ENCODE measurements around the gene SH3RF3.

Gene SH3RF3

GRCh38 chr2:109341355-109342255, 212.6 kb downstream of the SH3RF3 start:
- TF ChIP-seq, protein P1, sequence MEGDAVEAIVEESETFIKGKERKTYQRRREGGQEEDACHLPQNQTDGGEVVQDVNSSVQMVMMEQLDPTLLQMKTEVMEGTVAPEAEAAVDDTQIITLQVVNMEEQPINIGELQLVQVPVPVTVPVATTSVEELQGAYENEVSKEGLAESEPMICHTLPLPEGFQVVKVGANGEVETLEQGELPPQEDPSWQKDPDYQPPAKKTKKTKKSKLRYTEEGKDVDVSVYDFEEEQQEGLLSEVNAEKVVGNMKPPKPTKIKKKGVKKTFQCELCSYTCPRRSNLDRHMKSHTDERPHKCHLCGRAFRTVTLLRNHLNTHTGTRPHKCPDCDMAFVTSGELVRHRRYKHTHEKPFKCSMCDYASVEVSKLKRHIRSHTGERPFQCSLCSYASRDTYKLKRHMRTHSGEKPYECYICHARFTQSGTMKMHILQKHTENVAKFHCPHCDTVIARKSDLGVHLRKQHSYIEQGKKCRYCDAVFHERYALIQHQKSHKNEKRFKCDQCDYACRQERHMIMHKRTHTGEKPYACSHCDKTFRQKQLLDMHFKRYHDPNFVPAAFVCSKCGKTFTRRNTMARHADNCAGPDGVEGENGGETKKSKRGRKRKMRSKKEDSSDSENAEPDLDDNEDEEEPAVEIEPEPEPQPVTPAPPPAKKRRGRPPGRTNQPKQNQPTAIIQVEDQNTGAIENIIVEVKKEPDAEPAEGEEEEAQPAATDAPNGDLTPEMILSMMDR (IDR thresholded peaks at IDR 0.05; ENCODE audit: low read depth, low read length, missing control alignments) = no peak
- no peak overlapping the region for H3K4me3 ChIP-seq (ENCODE audit: low read depth, low read length)
- no peak for DNase-seq (ENCODE audit: low read depth)

DNA sequence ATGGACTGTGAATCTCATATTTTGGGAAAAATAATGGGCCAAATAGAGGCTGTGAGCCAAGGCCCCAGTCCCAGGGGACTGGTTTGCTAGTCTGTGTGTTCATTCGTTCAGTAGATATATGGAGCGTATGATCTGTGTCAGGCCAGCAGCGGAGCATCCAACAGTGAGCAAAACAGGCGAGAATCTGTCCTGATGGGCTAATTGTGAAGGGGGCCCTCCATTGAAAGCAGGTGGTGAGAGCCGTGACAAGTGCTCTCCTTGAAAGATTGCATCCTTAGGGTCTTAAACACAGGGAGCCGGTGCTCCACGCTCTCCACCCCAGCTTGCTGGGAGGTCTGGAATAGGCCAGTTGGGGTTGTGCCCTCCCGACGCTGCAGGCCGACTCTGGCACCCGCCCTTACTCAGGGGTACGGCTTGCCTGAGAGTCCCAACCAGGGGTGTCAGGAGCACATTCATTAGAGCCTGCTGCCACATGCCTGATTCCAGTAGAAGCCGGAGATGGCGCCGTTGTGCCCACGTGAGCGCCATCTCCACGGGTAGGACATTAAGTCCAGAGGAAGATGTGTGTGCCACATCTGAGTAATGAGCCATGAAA, 213.3 kb downstream of the SH3RF3 start:
- TF ChIP-seq, protein P1 (IDR thresholded peaks at IDR 0.05; ENCODE audit: low read depth, low read length, missing control alignments) = no peak
- no peak overlapping the region for H3K4me3 ChIP-seq (ENCODE audit: low read depth, low read length)
- no peak for DNase-seq (ENCODE audit: low read depth)

GRCh38 chr2:109342930-109343329, 213.9 kb downstream of the SH3RF3 start:
- TF ChIP-seq, protein P1 (IDR thresholded peaks at IDR 0.05; ENCODE audit: low read depth, low read length, missing control alignments) = no peak
- no peak overlapping the region for H3K4me3 ChIP-seq (ENCODE audit: low read depth, low read length)
- DNase-seq (ENCODE audit: low read depth) = no peak

GRCh38 chr2:109343460-109343859, 214.5 kb downstream of the SH3RF3 start:
- no peak overlapping the region for H3K4me3 ChIP-seq (ENCODE audit: low read depth, low read length)
- TF ChIP-seq, protein P1 (IDR thresholded peaks at IDR 0.05; ENCODE audit: low read depth, low read length, missing control alignments) = no peak
- no peak for DNase-seq (ENCODE audit: low read depth)

- H3K4me3 ChIP-seq (ENCODE audit: low read depth, low read length) = no peak overlapping the region
- TF ChIP-seq, protein P1 (IDR thresholded peaks at IDR 0.05; ENCODE audit: low read depth, low read length, missing control alignments) = no peak
- no peak for DNase-seq (ENCODE audit: low read depth)
Measured at GRCh38 chr2:109344270-109344805, 215.3 kb downstream of the SH3RF3 start.

DNA sequence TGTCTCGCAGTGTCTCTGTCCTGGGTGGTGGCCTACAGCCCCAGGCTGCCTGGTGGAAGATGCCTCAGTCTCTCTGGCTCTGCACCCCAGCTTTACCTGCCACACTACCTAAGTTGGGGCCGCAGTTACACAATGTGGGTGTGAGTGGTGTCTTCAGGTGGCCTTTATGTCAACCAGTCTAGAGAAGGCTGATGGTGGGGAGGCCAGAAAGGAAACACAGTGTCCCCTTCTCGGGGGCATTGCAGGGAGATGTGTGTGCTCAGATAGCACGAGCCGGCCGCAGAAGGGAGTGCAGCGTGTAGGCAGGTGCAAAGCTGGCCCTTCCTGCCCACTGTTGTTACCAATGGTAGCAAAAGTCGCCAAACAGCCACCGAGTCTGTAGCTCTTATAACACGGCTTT, 216.1 kb downstream of the SH3RF3 start:
- TF ChIP-seq, protein P1 (IDR thresholded peaks at IDR 0.05; ENCODE audit: low read depth, low read length, missing control alignments) = no peak
- no peak overlapping the region for H3K4me3 ChIP-seq (ENCODE audit: low read depth, low read length)
- no peak for DNase-seq (ENCODE audit: low read depth)
